Testis (tissue), 2 donors: Measurements from ENCODE around the gene PTPRR.

Source experiments
- POLR2A ChIP-seq: fragments of 450-650 bp; IDR thresholded peaks from one replicate; pipeline ENCODE4 v1.6.1; 2017; ENCODE audit warnings: antibody characterized with exemption, mild to moderate bottlenecking, moderate library complexity
- TF ChIP-seq, protein P1 (sequence below), 3 experiments: fragments of 450-650 bp in 2 of 3; fragments of 200-600 bp in 1 of 3; sonication (generic) in 1 of 3; IDR thresholded peaks; one replicate each; pipeline ENCODE4 v1.5.1; 2016 to 2019; ENCODE audit warnings: antibody characterized with exemption in 3 of 3, mild to moderate bottlenecking in 2 of 3, moderate library complexity in 1 of 3

DNA sequence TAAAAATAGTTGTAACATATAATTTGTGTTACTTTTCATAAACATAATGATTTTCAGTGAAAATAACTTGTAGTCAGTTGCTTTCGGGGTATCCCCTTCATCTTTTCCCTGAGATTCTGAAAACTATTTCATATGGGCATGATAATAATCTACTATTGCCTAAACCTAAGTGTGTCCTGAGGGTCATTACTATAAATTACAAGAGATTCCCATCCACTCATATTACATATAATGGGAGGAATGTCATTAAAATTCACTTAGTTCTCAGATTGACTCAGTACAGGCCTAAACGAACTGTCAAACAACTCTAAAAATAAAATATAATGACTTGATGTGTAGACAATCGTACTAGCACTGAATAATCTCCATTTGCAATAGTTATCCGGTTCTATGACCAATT lies 72.7 kb downstream of the PTPRR start:
- TF ChIP-seq POLR2A = no peak
- TF ChIP-seq, protein P1, sequence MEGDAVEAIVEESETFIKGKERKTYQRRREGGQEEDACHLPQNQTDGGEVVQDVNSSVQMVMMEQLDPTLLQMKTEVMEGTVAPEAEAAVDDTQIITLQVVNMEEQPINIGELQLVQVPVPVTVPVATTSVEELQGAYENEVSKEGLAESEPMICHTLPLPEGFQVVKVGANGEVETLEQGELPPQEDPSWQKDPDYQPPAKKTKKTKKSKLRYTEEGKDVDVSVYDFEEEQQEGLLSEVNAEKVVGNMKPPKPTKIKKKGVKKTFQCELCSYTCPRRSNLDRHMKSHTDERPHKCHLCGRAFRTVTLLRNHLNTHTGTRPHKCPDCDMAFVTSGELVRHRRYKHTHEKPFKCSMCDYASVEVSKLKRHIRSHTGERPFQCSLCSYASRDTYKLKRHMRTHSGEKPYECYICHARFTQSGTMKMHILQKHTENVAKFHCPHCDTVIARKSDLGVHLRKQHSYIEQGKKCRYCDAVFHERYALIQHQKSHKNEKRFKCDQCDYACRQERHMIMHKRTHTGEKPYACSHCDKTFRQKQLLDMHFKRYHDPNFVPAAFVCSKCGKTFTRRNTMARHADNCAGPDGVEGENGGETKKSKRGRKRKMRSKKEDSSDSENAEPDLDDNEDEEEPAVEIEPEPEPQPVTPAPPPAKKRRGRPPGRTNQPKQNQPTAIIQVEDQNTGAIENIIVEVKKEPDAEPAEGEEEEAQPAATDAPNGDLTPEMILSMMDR (IDR thresholded peaks at IDR 0.05) = no peak
